HepG2 (cell line): ENCODE results near the gene MED12L. TPM values are rescaled to one million over a fixed set of nuclear protein-coding genes. Genes with fewer than 3 reads are reported as not detected.
A peak's percentile ranks its signal among the peaks of the same experiment; 100 is the strongest.

Source experiments
- AKAP8 ChIP-seq: sonication (generic); formaldehyde crosslinking; IDR thresholded peaks from 2 replicates; pipeline ENCODE4 v1.5.1; 2020; ENCODE audit warnings: mild to moderate bottlenecking, missing genetic modification reagents
- ATF7 ChIP-seq, 2 experiments: fragments of 450-650 bp in 1 of 2; sonication (generic) in 1 of 2; formaldehyde crosslinking in 1 of 2; IDR thresholded peaks; 2 replicates each; pipeline versions ENCODE4 v1.4.0 to v1.6.1; 2016 to 2020; ENCODE audit warnings: antibody characterized with exemption in 1 of 2, mild to moderate bottlenecking in 1 of 2, missing genetic modification reagents in 1 of 2
- BHLHE40 ChIP-seq: IDR thresholded peaks from 2 replicates; pipeline ENCODE4 v1.6.1; 2011; ENCODE audit warnings: low read length, improper control_type of control experiment
- BORCS8-MEF2B ChIP-seq: sonication (generic); formaldehyde crosslinking; IDR thresholded peaks from 2 replicates; pipeline ENCODE4 v1.8.0; 2022; ENCODE audit warnings: mild to moderate bottlenecking, missing genetic modification reagents
- CEBPB ChIP-seq: IDR thresholded peaks from 2 replicates; pipeline ENCODE4 v1.6.1; 2011; ENCODE audit warnings: low read depth, low read length, improper control_type of control experiment, borderline replicate concordance
- CEBPG ChIP-seq: IDR thresholded peaks from 2 replicates; pipeline ENCODE4 v1.6.1; 2016
- DNMT3B ChIP-seq: conservative IDR thresholded peaks from 2 replicates; pipeline ENCODE4 v1.6.1; 2016; ENCODE audit warnings: missing biosample characterization, control low read depth
- FOXK2 ChIP-seq: fragments of 450-650 bp; IDR thresholded peaks from 2 replicates; pipeline ENCODE4 v1.6.1; 2016
- GABPA ChIP-seq, 2 experiments: IDR thresholded peaks; 2 replicates each; pipeline ENCODE4 v1.6.1; 2011 to 2016; ENCODE audit warnings: low read depth in 2 of 2, low read length in 1 of 2, missing biosample characterization in 1 of 2, missing genetic modification characterization in 1 of 2
- HNF4A ChIP-seq: sonication (generic); formaldehyde crosslinking; IDR thresholded peaks from 2 replicates; pipeline ENCODE4 v1.4.0; 2020; ENCODE audit warnings: missing genetic modification reagents
- HNRNPUL1 ChIP-seq: fragments of 200-400 bp; formaldehyde crosslinking; IDR thresholded peaks from 2 replicates; pipeline ENCODE4 v1.6.1; 2017; ENCODE audit warnings: low read depth, mild to moderate bottlenecking, low read length, moderate library complexity
- KLF9 ChIP-seq: IDR thresholded peaks from 2 replicates; pipeline ENCODE4 v1.6.1; 2016; ENCODE audit warnings: low read depth
- MAF1 ChIP-seq: sonication (generic); formaldehyde crosslinking; IDR thresholded peaks from 2 replicates; pipeline ENCODE4 v1.5.0; 2020; ENCODE audit warnings: missing genetic modification reagents, borderline replicate concordance
- NCOA1 ChIP-seq: sonication (generic); formaldehyde crosslinking; IDR thresholded peaks from 2 replicates; pipeline ENCODE4 v1.9.0; 2021; ENCODE audit warnings: missing genetic modification reagents
- NONO ChIP-seq, 2 experiments: fragments of 450-650 bp in 1 of 2; sonication (generic) in 1 of 2; formaldehyde crosslinking in 1 of 2; IDR thresholded peaks in 1 of 2; conservative IDR thresholded peaks in 1 of 2; 2 replicates each; pipeline versions ENCODE4 v1.6.1 to v1.8.0; 2017 to 2022; ENCODE audit warnings: mild to moderate bottlenecking in 1 of 2, missing genetic modification reagents in 1 of 2, moderate library complexity in 1 of 2
- NRL ChIP-seq: sonication (generic); formaldehyde crosslinking; IDR thresholded peaks from 2 replicates; pipeline ENCODE4 v1.5.0; 2020; ENCODE audit warnings: missing genetic modification reagents, mild to moderate bottlenecking, moderate library complexity, borderline replicate concordance
- REL ChIP-seq: sonication (generic); formaldehyde crosslinking; conservative IDR thresholded peaks from 2 replicates; pipeline ENCODE4 v1.8.0; 2022; ENCODE audit warnings: mild to moderate bottlenecking, missing genetic modification reagents, moderate library complexity
- RELA ChIP-seq: sonication (generic); formaldehyde crosslinking; IDR thresholded peaks from 2 replicates; pipeline ENCODE4 v1.4.0; 2020; ENCODE audit warnings: missing genetic modification reagents
- SOX13 ChIP-seq, 3 experiments: fragments of 450-650 bp in 1 of 3; sonication (generic) in 1 of 3; formaldehyde crosslinking in 1 of 3; IDR thresholded peaks in 2 of 3; conservative IDR thresholded peaks in 1 of 3; 2 replicates each; pipeline versions ENCODE4 v1.5.0 to v1.6.1; 2016 to 2020; ENCODE audit warnings: antibody characterized with exemption in 1 of 3, mild to moderate bottlenecking in 1 of 3, missing compliant biosample characterization in 1 of 3, missing genetic modification reagents in 1 of 3, moderate library complexity in 1 of 3
- SRSF4 ChIP-seq: fragments of 200-400 bp; formaldehyde crosslinking; IDR thresholded peaks from one replicate; pipeline ENCODE4 v1.6.1; 2018; ENCODE audit warnings: mild to moderate bottlenecking, low read depth, low read length, moderate library complexity; ENCODE audit not compliant: poor library complexity, severe bottlenecking
- TARDBP ChIP-seq: sonication (generic); formaldehyde crosslinking; IDR thresholded peaks from 2 replicates; pipeline ENCODE4 v1.8.0; 2022; ENCODE audit warnings: mild to moderate bottlenecking, missing genetic modification reagents
- ZBTB42 ChIP-seq: sonication (generic); formaldehyde crosslinking; IDR thresholded peaks from 2 replicates; pipeline ENCODE4 v1.5.0; 2020; ENCODE audit warnings: mild to moderate bottlenecking, missing genetic modification reagents
- ZC3H4 ChIP-seq: sonication (generic); formaldehyde crosslinking; IDR thresholded peaks from 2 replicates; pipeline ENCODE4 v1.4.0; 2020; ENCODE audit warnings: missing genetic modification reagents, borderline replicate concordance
- ZMAT5 ChIP-seq: sonication (generic); formaldehyde crosslinking; IDR thresholded peaks from 2 replicates; pipeline ENCODE4 v1.5.0; 2020; ENCODE audit warnings: mild to moderate bottlenecking, low read depth, missing genetic modification reagents, borderline replicate concordance
- ZNF362 ChIP-seq: sonication (generic); formaldehyde crosslinking; IDR thresholded peaks from 2 replicates; pipeline ENCODE4 v1.4.0; 2020; ENCODE audit warnings: missing genetic modification reagents, mild to moderate bottlenecking, borderline replicate concordance
- ZNF746 ChIP-seq: sonication (generic); formaldehyde crosslinking; IDR thresholded peaks from 2 replicates; pipeline ENCODE4 v1.8.0; 2022; ENCODE audit warnings: mild to moderate bottlenecking, missing genetic modification reagents
- ZNF768 ChIP-seq: sonication (generic); formaldehyde crosslinking; IDR thresholded peaks from 2 replicates; pipeline ENCODE4 v1.4.0; 2020; ENCODE audit warnings: missing genetic modification reagents
- ZNF839 ChIP-seq: sonication (generic); formaldehyde crosslinking; IDR thresholded peaks from 2 replicates; pipeline ENCODE4 v1.4.0; 2020; ENCODE audit warnings: missing genetic modification reagents, mild to moderate bottlenecking, borderline replicate concordance
- polyA plus RNA-seq, 8 experiments: library from polyadenylated mRNA; depleted of rRNA in 3 of 8; stranded (reverse) in 7 of 8; unstranded in 1 of 8; fragments of >200 nt; fragmentation: Illumina TruSeq in 4 of 8; extraction: Trizol in 4 of 8; gene quantifications; 2 replicates each; pipeline versions ENCODE4 v1.2.1 to v1.2.3, GENCODE V29; 2011 to 2016; ENCODE audit warnings: low read depth in 4 of 8, missing spikeins in 1 of 8, mixed read lengths in 1 of 8; ENCODE audit not compliant: insufficient read depth in 1 of 8
- total RNA-seq, 5 experiments: library from RNA; depleted of rRNA; stranded (reverse); fragments of >200 nt; fragmentation: Illumina TruSeq; extraction: Trizol; gene quantifications; 2 replicates each; pipeline ENCODE4 v1.2.3, GENCODE V29; 2016; ENCODE audit warnings: low read depth in 1 of 5
- TF ChIP-seq, protein P1 (sequence below): sonication (generic); formaldehyde crosslinking; IDR thresholded peaks from 2 replicates; pipeline ENCODE4 v1.4.0; 2020; ENCODE audit warnings: missing genetic modification reagents

Gene MED12L
- total and polyA plus RNA-seq, 2 of the 13 experiments (the other 11 are each of a cell fraction or from before 2014, with no cell fraction given): 0.07 to 0.64 TPM

- TF ChIP-seq HNRNPUL1 (no peak), NRL (CRISPR knock-in tag) (no peak), GABPA (IDR thresholded peaks at IDR 0.05; ENCODE audit: low read depth, low read length) (no peak), GABPA (CRISPR knock-in tag; IDR thresholded peaks at IDR 0.05; ENCODE audit: low read depth) (peak; percentile 22; the same call in 1 of the 2 replicates), ZNF362 (CRISPR knock-in tag) (peak; percentile 93), BORCS8-MEF2B (no peak), NCOA1 (CRISPR knock-in tag) (no peak), ATF7 (IDR thresholded peaks at IDR 0.05) (no peak), ATF7 (CRISPR knock-in tag; IDR thresholded peaks at IDR 0.05) (no peak), ZC3H4 (no peak), SOX13 (IDR thresholded peaks at IDR 0.05) (no peak), SOX13 (CRISPR knock-in tag; conservative IDR thresholded peaks at IDR 0.05 in 1 of 2, IDR thresholded peaks at IDR 0.05 in 1 of 2) (peak in 1 of 2 experiments; percentile 85; a peak in 2 of 4 replicates), SRSF4 (no peak), CEBPB (no peak), KLF9 (no peak), NONO (IDR thresholded peaks at IDR 0.05) (no peak), NONO (CRISPR knock-in tag; conservative IDR thresholded peaks at IDR 0.05) (no peak), BHLHE40 (no peak; the same call in 1 of the 2 replicates), ZBTB42 (CRISPR knock-in tag) (no peak), ZMAT5 (no peak), DNMT3B (CRISPR knock-in tag) (no peak), ZNF768 (CRISPR knock-in tag) (no peak), REL (CRISPR knock-in tag) (no peak), RELA (no peak), ZNF746 (CRISPR knock-in tag) (no peak), CEBPG (CRISPR knock-in tag) (no peak), HNF4A (CRISPR knock-in tag) (no peak), AKAP8 (CRISPR knock-in tag) (no peak), MAF1 (CRISPR knock-in tag) (no peak), TARDBP (CRISPR knock-in tag) (no peak), ZNF839 (no peak), FOXK2 (no peak)
- TF ChIP-seq, protein P1, sequence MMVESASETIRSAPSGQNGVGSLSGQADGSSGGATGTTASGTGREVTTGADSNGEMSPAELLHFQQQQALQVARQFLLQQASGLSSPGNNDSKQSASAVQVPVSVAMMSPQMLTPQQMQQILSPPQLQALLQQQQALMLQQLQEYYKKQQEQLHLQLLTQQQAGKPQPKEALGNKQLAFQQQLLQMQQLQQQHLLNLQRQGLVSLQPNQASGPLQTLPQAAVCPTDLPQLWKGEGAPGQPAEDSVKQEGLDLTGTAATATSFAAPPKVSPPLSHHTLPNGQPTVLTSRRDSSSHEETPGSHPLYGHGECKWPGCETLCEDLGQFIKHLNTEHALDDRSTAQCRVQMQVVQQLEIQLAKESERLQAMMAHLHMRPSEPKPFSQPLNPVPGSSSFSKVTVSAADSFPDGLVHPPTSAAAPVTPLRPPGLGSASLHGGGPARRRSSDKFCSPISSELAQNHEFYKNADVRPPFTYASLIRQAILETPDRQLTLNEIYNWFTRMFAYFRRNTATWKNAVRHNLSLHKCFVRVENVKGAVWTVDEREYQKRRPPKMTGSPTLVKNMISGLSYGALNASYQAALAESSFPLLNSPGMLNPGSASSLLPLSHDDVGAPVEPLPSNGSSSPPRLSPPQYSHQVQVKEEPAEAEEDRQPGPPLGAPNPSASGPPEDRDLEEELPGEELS: peak; percentile 80
These were observed 198.5 kb downstream of the MED12L start (continued) for GRCh38 chr3:151283907-151284461.
